ENCODE measurements around the gene ARHGAP26.
"Not testable (repeated sequence)": the region's sequence is repeated elsewhere in the genome, so short reads cannot be mapped to it uniquely, and the experiment has no call there.

ARHGAP26 gene

DNA sequence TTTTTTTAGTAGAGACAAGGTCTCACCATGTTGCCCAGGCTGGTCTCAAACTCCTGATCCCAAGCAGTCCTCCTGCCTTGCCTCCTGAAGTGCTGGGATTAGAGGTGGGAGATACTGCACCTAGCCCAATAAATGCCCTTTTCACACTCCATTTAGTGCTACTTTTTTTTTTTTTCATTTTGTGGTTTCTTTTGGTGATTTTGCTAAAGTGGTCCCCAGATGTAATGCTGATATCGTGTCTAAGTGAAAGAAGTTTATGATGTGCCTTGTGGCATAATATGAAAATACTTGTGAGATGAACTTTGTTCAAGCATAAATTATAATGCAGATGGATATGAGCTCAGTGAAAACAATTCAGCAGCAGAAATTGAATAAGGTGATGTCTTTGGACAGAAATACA lies 227.4 kb downstream of the ARHGAP26 start:
- Histone ChIP-seq H2AFZ (ENCODE audit: low read length, unreplicated experiment) (no peak overlapping the region), H3K4me1 (ENCODE audit: control insufficient read depth, insufficient read depth, low read length, unreplicated experiment) (peaks cover 16% of the 10 kb centered on the region), H3K27me3 (ENCODE audit: insufficient read depth, low read length) (no peaks in the 10 kb centered on the region), H3K36me3 (ENCODE audit: insufficient read depth, low read length) (no peaks in the 10 kb centered on the region), H3K4me3 (ENCODE audit: low read depth, low read length) (no peak overlapping the region), H3K79me2 (ENCODE audit: control insufficient read depth, insufficient read depth, low read length, unreplicated experiment) (no peaks in the 10 kb centered on the region), H3K27ac (ENCODE audit: low read depth, low read length) (no peak overlapping the region)

DNA sequence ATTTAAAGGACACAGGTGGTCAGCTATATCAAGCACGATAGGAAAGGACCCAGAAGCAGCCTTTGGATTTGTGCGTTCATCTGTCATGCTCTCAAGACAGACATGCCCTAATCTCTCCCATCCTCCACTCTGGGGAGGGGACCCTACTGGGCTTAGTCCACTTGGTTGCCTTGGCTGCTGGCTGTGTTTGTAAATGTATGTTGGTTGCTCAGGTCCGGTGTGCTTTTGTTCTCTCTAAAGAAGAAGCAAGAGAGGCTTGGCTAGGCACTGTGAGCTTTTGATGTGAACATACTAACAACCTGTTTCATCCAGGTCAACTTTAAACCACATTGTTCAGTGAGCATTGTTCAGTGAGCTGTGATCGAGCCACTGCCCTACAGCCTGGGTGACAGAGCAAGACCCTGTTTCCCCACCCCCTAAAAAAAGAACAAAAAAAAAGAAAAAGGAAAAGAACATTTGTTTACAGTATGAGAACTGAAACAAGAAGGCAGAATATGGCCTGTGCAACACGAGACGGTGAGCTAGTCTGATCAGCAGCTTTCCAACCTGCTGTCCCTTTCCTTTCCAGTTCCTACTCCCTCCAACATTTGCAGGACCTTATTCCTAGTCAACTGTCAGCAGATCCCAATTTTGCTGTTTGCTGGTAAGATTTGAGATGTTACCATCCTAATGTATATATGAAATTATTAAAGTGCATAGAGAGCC lies 228.3 kb downstream of the ARHGAP26 start:
- H3K27ac ChIP-seq (ENCODE audit: low read depth, low read length), result no peak overlapping the region
- H3K4me3 ChIP-seq (ENCODE audit: low read depth, low read length), result no peak overlapping the region
- H3K4me1 ChIP-seq (ENCODE audit: control insufficient read depth, insufficient read depth, low read length, unreplicated experiment), result peaks cover 25% of the 10 kb centered on the region
- no peaks in the 10 kb centered on the region for H3K27me3 ChIP-seq (ENCODE audit: insufficient read depth, low read length)
- no peaks in the 10 kb centered on the region for H3K79me2 ChIP-seq (ENCODE audit: control insufficient read depth, insufficient read depth, low read length, unreplicated experiment)
- H2AFZ ChIP-seq (ENCODE audit: low read length, unreplicated experiment), result no peak overlapping the region
- H3K36me3 ChIP-seq (ENCODE audit: insufficient read depth, low read length), result no peaks in the 10 kb centered on the region

DNA sequence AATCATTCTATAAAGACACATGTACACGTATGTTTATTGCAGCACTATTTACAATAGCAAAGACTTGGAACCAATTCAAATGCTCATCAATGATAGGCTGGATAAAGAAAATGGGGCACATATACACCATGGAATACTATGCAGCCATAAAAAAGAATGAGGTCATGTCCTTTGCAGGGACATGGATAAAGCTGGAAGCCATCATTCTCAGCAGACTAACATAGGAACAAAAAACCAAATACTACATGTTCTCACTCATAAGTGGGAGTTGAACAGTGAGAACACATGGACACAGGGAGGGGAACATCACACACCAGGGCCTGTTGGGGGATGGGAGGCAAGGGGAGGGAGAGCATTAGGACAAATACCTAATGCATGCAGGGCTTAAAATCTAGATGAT lies 230.4 kb downstream of the ARHGAP26 start:
- H3K36me3 ChIP-seq (ENCODE audit: insufficient read depth, low read length); H3K79me2 ChIP-seq (ENCODE audit: control insufficient read depth, insufficient read depth, low read length, unreplicated experiment); H3K4me3 ChIP-seq (ENCODE audit: low read depth, low read length); H3K27ac ChIP-seq (ENCODE audit: low read depth, low read length); H2AFZ ChIP-seq (ENCODE audit: low read length, unreplicated experiment); H3K27me3 ChIP-seq (ENCODE audit: insufficient read depth, low read length): not testable (repeated sequence)
- peaks cover 35% of the 10 kb centered on the region for H3K4me1 ChIP-seq (ENCODE audit: control insufficient read depth, insufficient read depth, low read length, unreplicated experiment)

DNA sequence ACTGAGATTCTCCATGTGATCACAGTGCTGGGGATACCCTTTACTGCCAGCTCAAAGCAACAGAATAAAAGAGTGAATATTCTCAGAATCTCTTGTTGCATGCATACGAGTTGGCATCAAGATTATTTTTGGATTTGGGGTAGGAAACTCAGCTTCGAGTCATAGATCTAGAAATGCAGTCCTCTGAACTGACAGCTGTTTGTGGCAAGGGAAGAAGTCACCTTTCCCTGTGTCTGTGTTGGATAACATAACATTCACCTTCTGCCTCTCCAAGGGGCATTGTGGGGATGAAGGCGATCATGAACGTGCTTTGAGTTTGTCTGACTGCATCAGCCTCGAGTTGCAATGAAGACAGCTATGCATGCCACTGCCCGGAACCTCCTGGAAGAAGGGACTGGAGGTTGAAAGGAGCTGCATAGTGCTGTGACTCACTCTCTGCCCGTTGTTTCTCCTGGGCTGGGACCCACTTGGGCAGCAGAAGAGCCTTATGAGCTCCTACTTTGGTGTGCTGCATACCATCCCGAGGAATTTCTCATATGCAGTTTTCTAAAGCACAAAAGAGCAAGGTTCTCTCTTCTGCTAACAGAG lies 231.7 kb downstream of the ARHGAP26 start:
- Histone ChIP-seq H3K4me1 (ENCODE audit: control insufficient read depth, insufficient read depth, low read length, unreplicated experiment) (peaks cover 35% of the 10 kb centered on the region), H3K27ac (ENCODE audit: low read depth, low read length) (peak overlapping the region; percentile 98)

DNA sequence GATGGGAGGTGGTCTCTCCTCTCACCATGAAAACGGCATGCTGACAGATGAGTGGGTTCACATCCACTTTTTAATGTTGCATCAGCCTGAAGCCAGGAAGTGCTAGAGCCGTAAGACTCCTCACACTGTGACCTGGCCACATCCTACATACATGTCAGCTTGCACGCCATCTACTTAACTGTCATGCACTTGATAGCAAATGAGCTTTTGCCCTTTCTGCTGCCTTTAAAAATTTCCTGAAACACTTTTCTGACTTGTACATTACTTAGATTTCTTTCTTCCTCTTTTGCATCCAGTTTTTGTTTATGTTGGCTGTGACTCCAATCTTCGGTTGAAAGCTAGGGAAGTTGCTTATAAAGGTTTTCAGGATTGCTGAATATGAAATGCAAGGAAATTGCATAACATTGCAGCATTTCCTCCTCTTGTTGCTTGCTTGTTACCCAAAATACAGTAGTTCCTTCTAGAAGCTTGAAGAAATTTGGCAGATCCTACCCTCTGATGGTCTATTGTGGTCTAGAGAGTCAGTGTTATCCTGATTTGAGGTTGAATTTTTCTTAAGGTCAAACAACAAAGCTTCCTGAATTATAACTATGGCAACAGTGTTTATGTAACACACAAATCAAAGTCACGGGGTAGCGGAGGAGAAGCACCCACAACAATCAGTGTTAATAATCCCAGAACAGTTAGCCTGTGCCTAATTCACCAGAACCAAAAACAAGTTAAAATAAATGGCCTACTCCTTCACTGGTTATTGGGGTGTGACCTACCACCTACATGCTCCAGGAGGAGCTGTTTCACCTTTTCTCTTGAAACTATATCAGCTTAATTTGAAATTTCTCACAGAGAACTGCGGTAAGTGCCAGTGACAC lies 232.5 kb downstream of the ARHGAP26 start:
- Histone ChIP-seq H3K27ac (ENCODE audit: low read depth, low read length) (peak overlapping the region; percentile 98), H3K36me3 (ENCODE audit: insufficient read depth, low read length) (no peaks in the 10 kb centered on the region), H2AFZ (ENCODE audit: low read length, unreplicated experiment) (peak overlapping the region; percentile 4), H3K27me3 (ENCODE audit: insufficient read depth, low read length) (no peaks in the 10 kb centered on the region), H3K4me3 (ENCODE audit: low read depth, low read length) (peak overlapping the region; percentile 63), H3K4me1 (ENCODE audit: control insufficient read depth, insufficient read depth, low read length, unreplicated experiment) (peaks cover 35% of the 10 kb centered on the region), H3K79me2 (ENCODE audit: control insufficient read depth, insufficient read depth, low read length, unreplicated experiment) (no peaks in the 10 kb centered on the region)

More for the DNA sequence above, 231.7 kb downstream of the ARHGAP26 start:
- no peaks in the 10 kb centered on the region for H3K27me3 ChIP-seq (ENCODE audit: insufficient read depth, low read length)
- no peak overlapping the region for H2AFZ ChIP-seq (ENCODE audit: low read length, unreplicated experiment)
- H3K79me2 ChIP-seq (ENCODE audit: control insufficient read depth, insufficient read depth, low read length, unreplicated experiment), result no peaks in the 10 kb centered on the region
- peak overlapping the region; percentile 15; the same call in 1 of the 2 replicates for H3K4me3 ChIP-seq (ENCODE audit: low read depth, low read length)
- H3K36me3 ChIP-seq (ENCODE audit: insufficient read depth, low read length), result no peaks in the 10 kb centered on the region

DNA sequence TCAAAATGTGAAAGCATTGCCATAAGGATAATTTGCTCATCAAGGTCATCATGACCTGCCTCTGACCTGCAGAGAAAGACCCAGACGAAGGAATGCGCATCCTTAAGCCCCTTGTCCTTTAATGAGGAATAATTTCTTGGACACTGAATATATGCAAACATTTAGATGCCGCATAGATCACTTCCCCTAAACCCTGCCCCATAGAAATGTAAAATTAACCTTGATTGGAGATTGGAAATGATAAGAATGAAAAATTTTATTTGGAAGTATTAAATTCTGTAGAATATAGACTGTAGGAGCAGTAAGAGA lies 233.1 kb downstream of the ARHGAP26 start:
- peaks cover 41% of the 10 kb centered on the region for H3K4me1 ChIP-seq (ENCODE audit: control insufficient read depth, insufficient read depth, low read length, unreplicated experiment)
- H3K27ac ChIP-seq (ENCODE audit: low read depth, low read length), result peak overlapping the region; percentile 98
- H3K4me3 ChIP-seq (ENCODE audit: low read depth, low read length), result peak overlapping the region; percentile 63; the same call in 1 of the 2 replicates

DNA sequence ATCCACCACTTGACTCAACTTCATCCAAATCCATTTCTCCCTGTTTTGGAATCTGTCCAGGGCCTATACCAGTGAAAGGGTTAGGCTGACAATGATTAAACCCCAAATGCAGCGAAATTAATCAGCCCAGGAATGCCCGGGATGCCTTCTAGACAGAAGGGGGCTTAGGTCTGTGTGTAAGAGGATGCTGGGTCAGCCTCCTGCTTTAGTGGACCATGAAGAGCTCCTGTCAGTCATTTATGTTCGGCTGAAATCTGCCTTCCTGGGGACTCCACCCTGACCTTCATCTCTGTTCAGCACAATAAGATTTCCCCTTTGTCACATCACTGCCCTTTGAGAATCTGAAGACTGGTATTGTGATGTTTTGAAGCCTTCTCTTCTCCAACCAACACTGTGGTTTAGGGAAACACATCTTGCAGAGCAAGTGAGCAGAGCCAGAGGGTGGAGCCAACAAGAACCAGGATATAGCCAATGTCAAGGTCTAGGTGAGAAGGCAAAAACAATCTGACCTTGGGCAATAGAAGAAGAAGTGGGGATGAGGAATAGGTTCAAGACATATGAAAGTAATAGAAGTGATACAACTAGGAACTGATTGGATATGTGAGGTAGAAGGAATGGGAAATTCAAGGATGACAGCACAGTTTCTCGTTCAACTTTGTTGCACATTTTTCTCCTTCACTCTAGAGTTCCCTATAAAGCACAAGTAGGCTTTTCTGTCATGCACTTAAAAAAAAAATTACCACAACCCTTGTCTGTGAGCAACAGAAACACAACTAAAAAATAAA lies 234.4 kb downstream of the ARHGAP26 start:
- Histone ChIP-seq H3K4me1 (ENCODE audit: control insufficient read depth, insufficient read depth, low read length, unreplicated experiment) (peaks cover 51% of the 10 kb centered on the region), H3K36me3 (ENCODE audit: insufficient read depth, low read length) (no peaks in the 10 kb centered on the region), H3K4me3 (ENCODE audit: low read depth, low read length) (no peak overlapping the region)

More for the DNA sequence above, 233.1 kb downstream of the ARHGAP26 start:
- H3K36me3 ChIP-seq (ENCODE audit: insufficient read depth, low read length), result no peaks in the 10 kb centered on the region
- H2AFZ ChIP-seq (ENCODE audit: low read length, unreplicated experiment), result no peak overlapping the region
- H3K79me2 ChIP-seq (ENCODE audit: control insufficient read depth, insufficient read depth, low read length, unreplicated experiment), result no peaks in the 10 kb centered on the region
- no peaks in the 10 kb centered on the region for H3K27me3 ChIP-seq (ENCODE audit: insufficient read depth, low read length)

DNA sequence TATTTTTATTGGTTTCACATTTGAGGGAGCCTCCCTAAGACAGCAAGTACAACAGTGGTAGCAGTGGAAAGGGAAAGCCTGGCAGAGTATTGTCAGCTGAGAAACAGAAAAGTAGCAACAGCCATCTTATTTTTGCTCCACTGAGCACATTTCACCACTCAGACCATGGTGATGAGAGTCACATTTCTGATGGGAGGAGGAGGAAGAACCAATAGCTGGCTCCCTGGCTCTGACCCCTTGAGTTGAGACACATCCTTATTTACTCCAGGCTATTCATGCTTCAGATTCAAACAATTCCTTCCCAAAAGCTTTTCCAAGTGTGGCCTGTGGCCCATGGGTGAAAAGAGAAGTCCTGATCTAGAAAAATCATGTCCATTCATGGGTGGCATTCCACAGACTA lies 236.3 kb downstream of the ARHGAP26 start:
- no peaks in the 10 kb centered on the region for H3K79me2 ChIP-seq (ENCODE audit: control insufficient read depth, insufficient read depth, low read length, unreplicated experiment)
- no peak overlapping the region for H3K4me3 ChIP-seq (ENCODE audit: low read depth, low read length)
- no peak overlapping the region for H3K27ac ChIP-seq (ENCODE audit: low read depth, low read length)
- H3K4me1 ChIP-seq (ENCODE audit: control insufficient read depth, insufficient read depth, low read length, unreplicated experiment), result peaks cover 52% of the 10 kb centered on the region
- no peak overlapping the region for H2AFZ ChIP-seq (ENCODE audit: low read length, unreplicated experiment)
- H3K27me3 ChIP-seq (ENCODE audit: insufficient read depth, low read length), result no peaks in the 10 kb centered on the region
- H3K36me3 ChIP-seq (ENCODE audit: insufficient read depth, low read length), result no peaks in the 10 kb centered on the region

More for the DNA sequence above, 234.4 kb downstream of the ARHGAP26 start:
- Histone ChIP-seq H3K79me2 (ENCODE audit: control insufficient read depth, insufficient read depth, low read length, unreplicated experiment) (no peaks in the 10 kb centered on the region), H3K27me3 (ENCODE audit: insufficient read depth, low read length) (no peaks in the 10 kb centered on the region), H2AFZ (ENCODE audit: low read length, unreplicated experiment) (no peak overlapping the region), H3K27ac (ENCODE audit: low read depth, low read length) (no peak overlapping the region)

DNA sequence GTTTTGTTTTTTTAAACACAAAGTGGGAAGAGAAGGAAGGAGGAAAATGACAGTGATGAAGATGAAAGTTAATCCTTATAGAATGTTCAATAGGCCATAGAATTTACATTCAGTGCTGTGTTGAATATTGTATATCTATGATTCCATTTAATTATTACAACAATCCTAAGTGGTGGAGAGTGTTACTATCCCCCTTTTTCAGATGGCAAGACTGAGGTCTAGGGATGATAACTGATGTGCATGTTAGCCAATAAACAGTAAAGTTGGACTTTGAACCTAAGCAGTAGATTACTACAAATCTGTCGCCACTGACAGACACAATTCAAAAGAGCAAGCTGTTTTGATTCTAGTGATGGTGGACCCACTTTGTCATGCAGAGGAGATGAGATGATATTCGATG lies 237.9 kb downstream of the ARHGAP26 start:
- Histone ChIP-seq H2AFZ (ENCODE audit: low read length, unreplicated experiment) (no peak overlapping the region), H3K27ac (ENCODE audit: low read depth, low read length) (peak overlapping the region; percentile 98), H3K79me2 (ENCODE audit: control insufficient read depth, insufficient read depth, low read length, unreplicated experiment) (no peaks in the 10 kb centered on the region), H3K36me3 (ENCODE audit: insufficient read depth, low read length) (no peaks in the 10 kb centered on the region), H3K27me3 (ENCODE audit: insufficient read depth, low read length) (no peaks in the 10 kb centered on the region), H3K4me1 (ENCODE audit: control insufficient read depth, insufficient read depth, low read length, unreplicated experiment) (peaks cover 44% of the 10 kb centered on the region), H3K4me3 (ENCODE audit: low read depth, low read length) (no peak overlapping the region)

DNA sequence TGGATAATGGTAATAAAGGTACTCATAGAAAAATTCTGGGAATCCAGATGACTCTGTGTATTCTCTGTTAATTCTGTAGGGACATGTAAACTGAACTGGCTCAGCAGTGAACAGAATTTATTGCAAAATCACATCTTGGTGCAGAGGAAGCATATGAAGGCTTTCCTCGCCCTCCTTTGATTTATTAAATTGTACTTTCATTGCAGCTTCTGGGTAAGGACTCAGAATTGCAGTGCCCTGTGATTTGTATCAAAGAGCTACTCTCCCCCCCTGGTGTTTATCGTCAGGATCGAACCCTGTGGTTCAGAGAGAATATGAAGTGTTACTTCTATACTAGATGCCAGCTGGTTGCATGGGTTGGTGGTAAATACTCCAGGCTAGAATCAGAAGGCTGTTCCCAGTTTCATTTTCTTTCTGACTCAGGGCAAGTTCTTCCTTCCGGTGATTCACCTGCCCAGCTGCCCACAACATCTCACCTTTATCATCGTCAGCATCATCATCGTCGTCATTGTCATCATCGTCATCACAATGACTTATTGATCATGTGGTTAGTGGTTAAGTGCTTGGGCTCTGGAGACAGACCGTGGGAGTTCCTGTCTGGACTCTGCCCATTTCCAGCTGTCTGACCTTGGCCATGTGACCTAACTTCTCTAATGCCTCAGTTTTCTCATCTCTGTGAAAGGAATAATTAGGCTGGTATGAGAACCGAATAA lies 238.8 kb downstream of the ARHGAP26 start:
- Histone ChIP-seq H3K4me1 (ENCODE audit: control insufficient read depth, insufficient read depth, low read length, unreplicated experiment) (peaks cover 37% of the 10 kb centered on the region), H3K36me3 (ENCODE audit: insufficient read depth, low read length) (no peaks in the 10 kb centered on the region), H3K27ac (ENCODE audit: low read depth, low read length) (peak overlapping the region; percentile 98), H2AFZ (ENCODE audit: low read length, unreplicated experiment) (no peak overlapping the region), H3K4me3 (ENCODE audit: low read depth, low read length) (peak overlapping the region; percentile 41), H3K79me2 (ENCODE audit: control insufficient read depth, insufficient read depth, low read length, unreplicated experiment) (no peaks in the 10 kb centered on the region), H3K27me3 (ENCODE audit: insufficient read depth, low read length) (no peaks in the 10 kb centered on the region)
